HG03066 (cell line): Measurements from ENCODE around the gene CFAP141.

ENCODE experiments used
- ATAC-seq: cut with Tn5 transposase; IDR thresholded peaks from one replicate; pipeline ENCODE4 v1.9.1; 2021; ENCODE audit warnings: low read depth; ENCODE audit not compliant: unreplicated experiment

CFAP141 gene

GRCh38 chr1:154174654-154175053, 31.5 kb downstream of the CFAP141 start:
- ATAC-seq, result no peak

- ATAC-seq, result no peak
Measured at GRCh38 chr1:154171880-154172279, 34.3 kb downstream of the CFAP141 start.

- no peak for ATAC-seq
Measured at GRCh38 chr1:154171223-154171583, 34.9 kb downstream of the CFAP141 start.

- no peak for ATAC-seq
Measured at GRCh38 chr1:154170547-154171222, 35.4 kb downstream of the CFAP141 start.

- no peak for ATAC-seq
Measured at GRCh38 chr1:154167461-154167860, 38.7 kb downstream of the CFAP141 start.

- ATAC-seq, result no peak
Measured at GRCh38 chr1:154166207-154166606, 39.9 kb downstream of the CFAP141 start.

- ATAC-seq, result no peak
Measured at GRCh38 chr1:154159554-154159953, 46.6 kb downstream of the CFAP141 start.

GRCh38 chr1:154158307-154159125, 47.6 kb downstream of the CFAP141 start:
- ATAC-seq, result no peak

- no peak for ATAC-seq
Measured at GRCh38 chr1:154157520-154158306, 48.4 kb downstream of the CFAP141 start.

- no peak for ATAC-seq
Measured at GRCh38 chr1:154155251-154155650, 50.9 kb downstream of the CFAP141 start.

GRCh38 chr1:154154534-154155191, 51.5 kb downstream of the CFAP141 start, which contains the start of gene NUP210L:
NUP210L (minus strand) TSS chr1:154155073.
- no peak for ATAC-seq

- ATAC-seq, result no peak
Measured at GRCh38 chr1:154154053-154154452, 52.1 kb downstream of the CFAP141 start.

GRCh38 chr1:154151311-154151710, 54.8 kb downstream of the CFAP141 start:
- ATAC-seq, result no peak
